HepG2 (cell line): Measurements from ENCODE around the gene STPG2.

Experiments used
- ZNF710 ChIP-seq: sonication (generic); formaldehyde crosslinking; IDR thresholded peaks from 2 replicates; pipeline ENCODE4 v1.5.0; 2020; ENCODE audit warnings: mild to moderate bottlenecking, missing genetic modification reagents, borderline replicate concordance
- ZNF766 ChIP-seq: sonication (generic); formaldehyde crosslinking; IDR thresholded peaks from 2 replicates; pipeline ENCODE4 v1.5.0; 2020; ENCODE audit warnings: missing genetic modification reagents, borderline replicate concordance

DNA sequence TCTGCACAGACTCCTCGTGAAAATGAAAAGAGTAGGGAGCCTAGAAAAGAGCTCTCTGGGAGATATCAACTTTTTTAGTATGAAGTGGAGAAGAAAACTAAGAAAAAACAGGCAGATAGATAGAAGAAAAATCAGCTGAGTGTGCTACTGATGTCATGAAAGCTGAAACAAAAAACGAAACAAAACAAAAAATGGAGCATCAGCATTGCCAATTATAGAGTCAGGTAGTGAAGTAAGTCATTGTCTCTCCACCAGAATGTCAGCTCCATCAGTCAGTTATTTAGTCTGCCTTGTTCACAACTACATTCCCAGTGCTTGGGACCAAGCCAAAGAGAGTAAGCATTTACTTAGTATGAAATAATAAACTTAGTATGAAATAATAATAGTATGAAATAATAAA lies 595.1 kb downstream of the STPG2 start:
- TF ChIP-seq ZNF710, result no peak
- TF ChIP-seq ZNF766 (CRISPR knock-in tag), result no peak
